WTC11 (cell line): ENCODE measurements around the gene LAMA2. TPM values are rescaled to one million over a fixed set of nuclear protein-coding genes. Genes with fewer than 3 reads are reported as not detected.

Experiments used
- ATAC-seq: fragments of 200-7000 bp; cut with Tn5 transposase; 2 replicates; pipeline ENCODE4 v1.10.0; 2021; ENCODE audit warnings: mild to moderate bottlenecking, moderate library complexity
- CTCF ChIA-PET: fragments of 300-600 bp; sonication (Branson Sonifier 250); formaldehyde crosslinking; loops from one replicate; lab custom pipeline; 2021; ENCODE audit warnings: antibody characterized with exemption; lab: Charles Lee
- POLR2A ChIA-PET: fragments of 350-600 bp; sonication (Branson Sonifier 250); formaldehyde crosslinking; loops from one replicate; lab custom pipeline; 2021; ENCODE audit warnings: antibody characterized with exemption; lab: Charles Lee
- DNase-seq: peaks from one replicate; pipeline ENCODE4 v3.0.0; 2021; ENCODE audit warnings: low spot score
- H3K27ac Mint-ChIP-seq: 2 replicates; pipeline ENCODE4 v1.8.0; 2021; ENCODE audit warnings: mixed read lengths
- H3K27me3 Mint-ChIP-seq: 2 replicates; pipeline ENCODE4 v1.8.0; 2021; ENCODE audit warnings: low read depth, mild to moderate bottlenecking, moderate library complexity, mixed read lengths
- H3K36me3 Mint-ChIP-seq: 2 replicates; pipeline ENCODE4 v1.8.0; 2021; ENCODE audit warnings: mixed read lengths
- H3K4me1 Mint-ChIP-seq: 2 replicates; pipeline ENCODE4 v1.8.0; 2022; ENCODE audit warnings: mixed read lengths
- H3K4me3 Mint-ChIP-seq: 2 replicates; pipeline ENCODE4 v1.8.0; 2021; ENCODE audit warnings: mild to moderate bottlenecking, moderate library complexity, mixed read lengths
- H3K9me3 Mint-ChIP-seq: 2 replicates; pipeline ENCODE4 v1.8.0; 2021; ENCODE audit warnings: mixed read lengths
- CBFB ChIP-seq: sonication (generic); formaldehyde crosslinking; IDR thresholded peaks from 2 replicates; pipeline ENCODE4 v1.8.1; 2022; ENCODE audit warnings: mild to moderate bottlenecking, low read depth, missing genetic modification reagents
- CTCF ChIP-seq: fragments of 200-600 bp; IDR thresholded peaks from 2 replicates; pipeline ENCODE4 v1.8.0; 2022; ENCODE audit warnings: antibody characterized with exemption
- EMX1 ChIP-seq: fragments of 250-450 bp; sonication (Bioruptor Pico); IDR thresholded peaks from 2 replicates; pipeline ENCODE4 v1.8.0; 2021; ENCODE audit warnings: mild to moderate bottlenecking
- ERG ChIP-seq: fragments of 250-450 bp; sonication (Bioruptor Pico); IDR thresholded peaks from 2 replicates; pipeline ENCODE4 v1.8.0; 2021; ENCODE audit warnings: mild to moderate bottlenecking
- FOXJ3 ChIP-seq: sonication (generic); formaldehyde crosslinking; IDR thresholded peaks from 2 replicates; pipeline ENCODE4 v1.9.0; 2021; ENCODE audit warnings: missing genetic modification reagents, mild to moderate bottlenecking, borderline replicate concordance
- HMGA2 ChIP-seq: fragments of 250-450 bp; sonication (Bioruptor Pico); IDR thresholded peaks from 2 replicates; pipeline ENCODE4 v1.4.0; 2021; ENCODE audit warnings: mild to moderate bottlenecking, moderate library complexity
- IRF2 ChIP-seq: sonication (generic); formaldehyde crosslinking; IDR thresholded peaks from 2 replicates; pipeline ENCODE4 v1.8.0; 2022; ENCODE audit warnings: low read depth, missing genetic modification reagents, borderline replicate concordance
- NR3C1 ChIP-seq: sonication (generic); formaldehyde crosslinking; conservative IDR thresholded peaks from 2 replicates; pipeline ENCODE4 v1.8.1; 2023; ENCODE audit warnings: low read depth, mild to moderate bottlenecking, missing genetic modification reagents
- PRRX2 ChIP-seq: fragments of 250-450 bp; sonication (Bioruptor Pico); IDR thresholded peaks from 2 replicates; pipeline ENCODE4 v1.8.0; 2021; ENCODE audit warnings: mild to moderate bottlenecking
- RELA ChIP-seq: sonication (generic); formaldehyde crosslinking; IDR thresholded peaks from 2 replicates; pipeline ENCODE4 v1.8.1; 2022; ENCODE audit warnings: missing genetic modification reagents, mild to moderate bottlenecking, borderline replicate concordance
- SP1 ChIP-seq: sonication (generic); formaldehyde crosslinking; conservative IDR thresholded peaks from 2 replicates; pipeline ENCODE4 v1.8.1; 2022; ENCODE audit warnings: missing genetic modification reagents
- TEAD4 ChIP-seq: sonication (generic); formaldehyde crosslinking; IDR thresholded peaks from 2 replicates; pipeline ENCODE4 v1.8.0; 2022; ENCODE audit warnings: mild to moderate bottlenecking, missing genetic modification reagents
- USF2 ChIP-seq: sonication (generic); formaldehyde crosslinking; IDR thresholded peaks from 2 replicates; pipeline ENCODE4 v1.8.1; 2023; ENCODE audit warnings: mild to moderate bottlenecking, missing genetic modification reagents, moderate library complexity
- ZNF121 ChIP-seq: sonication (generic); formaldehyde crosslinking; IDR thresholded peaks from 2 replicates; pipeline ENCODE4 v1.8.0; 2023; ENCODE audit warnings: missing genetic modification reagents
- ZNF423 ChIP-seq: fragments of 250-450 bp; sonication (Bioruptor Pico); IDR thresholded peaks from 2 replicates; pipeline ENCODE4 v2.1.2; 2022; ENCODE audit warnings: mild to moderate bottlenecking, moderate library complexity
- total RNA-seq: library from RNA; stranded (reverse); gene quantifications from 3 replicates; pipeline ENCODE4 v1.2.3, GENCODE V29; 2021
- TF ChIP-seq, protein P1 (sequence below): sonication (generic); formaldehyde crosslinking; IDR thresholded peaks from 2 replicates; pipeline ENCODE4 v1.8.0; 2023; ENCODE audit warnings: mild to moderate bottlenecking, missing genetic modification reagents
- TF ChIP-seq, protein P2 (sequence below): sonication (generic); formaldehyde crosslinking; IDR thresholded peaks from 2 replicates; pipeline ENCODE4 v1.8.1; 2023; ENCODE audit warnings: mild to moderate bottlenecking, missing genetic modification reagents, borderline replicate concordance
- TF ChIP-seq, protein P3 (sequence below): sonication (generic); formaldehyde crosslinking; IDR thresholded peaks from 2 replicates; pipeline ENCODE4 v1.8.1; 2022; ENCODE audit warnings: missing genetic modification reagents, borderline replicate concordance
- TF ChIP-seq, protein P4 (sequence below): sonication (generic); formaldehyde crosslinking; IDR thresholded peaks from 2 replicates; pipeline ENCODE4 v1.8.1; 2022; ENCODE audit warnings: low read depth, mild to moderate bottlenecking, moderate library complexity, missing genetic modification reagents, borderline replicate concordance
- TF ChIP-seq, protein P5 (sequence below): sonication (generic); formaldehyde crosslinking; IDR thresholded peaks from 2 replicates; pipeline ENCODE4 v1.8.1; 2023; ENCODE audit warnings: mild to moderate bottlenecking, missing genetic modification reagents, moderate library complexity

Gene LAMA2
- total RNA-seq, 1 experiment from 2014 or later, result 6.6 TPM

- TF ChIP-seq, protein P1, sequence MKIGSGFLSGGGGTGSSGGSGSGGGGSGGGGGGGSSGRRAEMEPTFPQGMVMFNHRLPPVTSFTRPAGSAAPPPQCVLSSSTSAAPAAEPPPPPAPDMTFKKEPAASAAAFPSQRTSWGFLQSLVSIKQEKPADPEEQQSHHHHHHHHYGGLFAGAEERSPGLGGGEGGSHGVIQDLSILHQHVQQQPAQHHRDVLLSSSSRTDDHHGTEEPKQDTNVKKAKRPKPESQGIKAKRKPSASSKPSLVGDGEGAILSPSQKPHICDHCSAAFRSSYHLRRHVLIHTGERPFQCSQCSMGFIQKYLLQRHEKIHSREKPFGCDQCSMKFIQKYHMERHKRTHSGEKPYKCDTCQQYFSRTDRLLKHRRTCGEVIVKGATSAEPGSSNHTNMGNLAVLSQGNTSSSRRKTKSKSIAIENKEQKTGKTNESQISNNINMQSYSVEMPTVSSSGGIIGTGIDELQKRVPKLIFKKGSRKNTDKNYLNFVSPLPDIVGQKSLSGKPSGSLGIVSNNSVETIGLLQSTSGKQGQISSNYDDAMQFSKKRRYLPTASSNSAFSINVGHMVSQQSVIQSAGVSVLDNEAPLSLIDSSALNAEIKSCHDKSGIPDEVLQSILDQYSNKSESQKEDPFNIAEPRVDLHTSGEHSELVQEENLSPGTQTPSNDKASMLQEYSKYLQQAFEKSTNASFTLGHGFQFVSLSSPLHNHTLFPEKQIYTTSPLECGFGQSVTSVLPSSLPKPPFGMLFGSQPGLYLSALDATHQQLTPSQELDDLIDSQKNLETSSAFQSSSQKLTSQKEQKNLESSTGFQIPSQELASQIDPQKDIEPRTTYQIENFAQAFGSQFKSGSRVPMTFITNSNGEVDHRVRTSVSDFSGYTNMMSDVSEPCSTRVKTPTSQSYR (CRISPR knock-in tag), result no peak
- TF ChIP-seq PRRX2 (CRISPR knock-in tag) (no peak), EMX1 (no peak), FOXJ3 (CRISPR knock-in tag) (no peak), USF2 (CRISPR knock-in tag) (no peak), SP1 (CRISPR knock-in tag) (no peak), CTCF (no peak), HMGA2 (no peak), NR3C1 (no peak), IRF2 (no peak)
- TF ChIP-seq, protein P2, sequence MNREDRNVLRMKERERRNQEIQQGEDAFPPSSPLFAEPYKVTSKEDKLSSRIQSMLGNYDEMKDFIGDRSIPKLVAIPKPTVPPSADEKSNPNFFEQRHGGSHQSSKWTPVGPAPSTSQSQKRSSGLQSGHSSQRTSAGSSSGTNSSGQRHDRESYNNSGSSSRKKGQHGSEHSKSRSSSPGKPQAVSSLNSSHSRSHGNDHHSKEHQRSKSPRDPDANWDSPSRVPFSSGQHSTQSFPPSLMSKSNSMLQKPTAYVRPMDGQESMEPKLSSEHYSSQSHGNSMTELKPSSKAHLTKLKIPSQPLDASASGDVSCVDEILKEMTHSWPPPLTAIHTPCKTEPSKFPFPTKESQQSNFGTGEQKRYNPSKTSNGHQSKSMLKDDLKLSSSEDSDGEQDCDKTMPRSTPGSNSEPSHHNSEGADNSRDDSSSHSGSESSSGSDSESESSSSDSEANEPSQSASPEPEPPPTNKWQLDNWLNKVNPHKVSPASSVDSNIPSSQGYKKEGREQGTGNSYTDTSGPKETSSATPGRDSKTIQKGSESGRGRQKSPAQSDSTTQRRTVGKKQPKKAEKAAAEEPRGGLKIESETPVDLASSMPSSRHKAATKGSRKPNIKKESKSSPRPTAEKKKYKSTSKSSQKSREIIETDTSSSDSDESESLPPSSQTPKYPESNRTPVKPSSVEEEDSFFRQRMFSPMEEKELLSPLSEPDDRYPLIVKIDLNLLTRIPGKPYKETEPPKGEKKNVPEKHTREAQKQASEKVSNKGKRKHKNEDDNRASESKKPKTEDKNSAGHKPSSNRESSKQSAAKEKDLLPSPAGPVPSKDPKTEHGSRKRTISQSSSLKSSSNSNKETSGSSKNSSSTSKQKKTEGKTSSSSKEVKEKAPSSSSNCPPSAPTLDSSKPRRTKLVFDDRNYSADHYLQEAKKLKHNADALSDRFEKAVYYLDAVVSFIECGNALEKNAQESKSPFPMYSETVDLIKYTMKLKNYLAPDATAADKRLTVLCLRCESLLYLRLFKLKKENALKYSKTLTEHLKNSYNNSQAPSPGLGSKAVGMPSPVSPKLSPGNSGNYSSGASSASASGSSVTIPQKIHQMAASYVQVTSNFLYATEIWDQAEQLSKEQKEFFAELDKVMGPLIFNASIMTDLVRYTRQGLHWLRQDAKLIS (CRISPR knock-in tag), result no peak
- TF ChIP-seq, protein P3, sequence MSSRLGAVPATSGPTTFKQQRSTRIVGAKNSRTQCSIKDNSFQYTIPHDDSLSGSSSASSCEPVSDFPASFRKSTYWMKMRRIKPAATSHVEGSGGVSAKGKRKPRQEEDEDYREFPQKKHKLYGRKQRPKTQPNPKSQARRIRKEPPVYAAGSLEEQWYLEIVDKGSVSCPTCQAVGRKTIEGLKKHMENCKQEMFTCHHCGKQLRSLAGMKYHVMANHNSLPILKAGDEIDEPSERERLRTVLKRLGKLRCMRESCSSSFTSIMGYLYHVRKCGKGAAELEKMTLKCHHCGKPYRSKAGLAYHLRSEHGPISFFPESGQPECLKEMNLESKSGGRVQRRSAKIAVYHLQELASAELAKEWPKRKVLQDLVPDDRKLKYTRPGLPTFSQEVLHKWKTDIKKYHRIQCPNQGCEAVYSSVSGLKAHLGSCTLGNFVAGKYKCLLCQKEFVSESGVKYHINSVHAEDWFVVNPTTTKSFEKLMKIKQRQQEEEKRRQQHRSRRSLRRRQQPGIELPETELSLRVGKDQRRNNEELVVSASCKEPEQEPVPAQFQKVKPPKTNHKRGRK (CRISPR knock-in tag), result no peak
- TF ChIP-seq, all 79 proteins: peak for 0
Observed at GRCh38 chr6:129098061-129098553, 215.2 kb downstream of the LAMA2 start (continued).

DNA sequence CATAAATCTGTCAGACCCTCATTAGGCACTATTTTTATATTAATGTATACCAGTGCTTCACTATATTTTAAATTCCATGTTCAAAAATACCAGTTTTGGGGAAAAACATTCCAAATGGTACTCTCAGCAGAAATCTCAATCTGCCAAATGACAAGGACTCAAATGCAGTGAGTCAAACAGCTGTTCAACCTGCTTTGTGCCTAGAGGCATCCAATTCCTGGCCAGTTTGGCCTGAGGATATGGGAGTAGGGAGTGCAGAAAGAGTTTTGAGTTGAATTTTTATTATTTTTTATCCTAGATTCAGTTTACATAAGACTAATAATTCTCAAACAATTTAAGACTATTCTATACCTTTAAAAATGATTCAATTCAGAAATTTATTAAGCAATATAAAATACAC is 216.8 kb downstream of the LAMA2 start:
- ChIA-PET POLR2A (no interaction called here), CTCF (no interaction called here)
- H3K4me1 Mint-ChIP-seq, result peaks cover 10% of the 10 kb centered on the region
- DNase-seq (no peak), ATAC-seq (no peak)
- no peaks in the 10 kb centered on the region for H3K27me3 Mint-ChIP-seq
- TF ChIP-seq CBFB (CRISPR knock-in tag) (no peak), FOXJ3 (CRISPR knock-in tag) (no peak), ZNF423 (no peak), ZNF121 (CRISPR knock-in tag) (no peak), TEAD4 (CRISPR knock-in tag) (no peak), ERG (CRISPR knock-in tag) (no peak), RELA (CRISPR knock-in tag) (no peak)
- TF ChIP-seq, protein P4, sequence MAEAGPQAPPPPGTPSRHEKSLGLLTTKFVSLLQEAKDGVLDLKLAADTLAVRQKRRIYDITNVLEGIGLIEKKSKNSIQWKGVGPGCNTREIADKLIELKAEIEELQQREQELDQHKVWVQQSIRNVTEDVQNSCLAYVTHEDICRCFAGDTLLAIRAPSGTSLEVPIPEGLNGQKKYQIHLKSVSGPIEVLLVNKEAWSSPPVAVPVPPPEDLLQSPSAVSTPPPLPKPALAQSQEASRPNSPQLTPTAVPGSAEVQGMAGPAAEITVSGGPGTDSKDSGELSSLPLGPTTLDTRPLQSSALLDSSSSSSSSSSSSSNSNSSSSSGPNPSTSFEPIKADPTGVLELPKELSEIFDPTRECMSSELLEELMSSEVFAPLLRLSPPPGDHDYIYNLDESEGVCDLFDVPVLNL (CRISPR knock-in tag), result no peak
- TF ChIP-seq, protein P5, sequence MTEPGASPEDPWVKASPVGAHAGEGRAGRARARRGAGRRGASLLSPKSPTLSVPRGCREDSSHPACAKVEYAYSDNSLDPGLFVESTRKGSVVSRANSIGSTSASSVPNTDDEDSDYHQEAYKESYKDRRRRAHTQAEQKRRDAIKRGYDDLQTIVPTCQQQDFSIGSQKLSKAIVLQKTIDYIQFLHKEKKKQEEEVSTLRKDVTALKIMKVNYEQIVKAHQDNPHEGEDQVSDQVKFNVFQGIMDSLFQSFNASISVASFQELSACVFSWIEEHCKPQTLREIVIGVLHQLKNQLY, result no peak
- no peak overlapping the region for H3K4me3 Mint-ChIP-seq
- H3K9me3 Mint-ChIP-seq, result no peaks in the 10 kb centered on the region
- no peak overlapping the region for H3K27ac Mint-ChIP-seq
- no peaks in the 10 kb centered on the region for H3K36me3 Mint-ChIP-seq
